GM19238 (cell line): ENCODE data around the gene TELO2.

Experiments
- DNase-seq: peaks from one replicate; pipeline ENCODE4 v3.0.0; 2011; ENCODE audit warnings: low spot score; ENCODE audit not compliant: insufficient read length

Gene TELO2

GRCh38 chr16:1553946-1554825 is 61.0 kb downstream of the TELO2 start:
- no peak for DNase-seq

GRCh38 chr16:1554826-1555445 is 61.8 kb downstream of the TELO2 start:
- DNase-seq, result no peak

GRCh38 chr16:1556254-1556653 is 63.1 kb downstream of the TELO2 start:
- DNase-seq, result no peak

GRCh38 chr16:1557074-1557473 is 63.9 kb downstream of the TELO2 start:
- DNase-seq, result no peak

GRCh38 chr16:1557576-1557975 is 64.4 kb downstream of the TELO2 start:
- DNase-seq, result no peak

GRCh38 chr16:1559446-1559975 is 66.4 kb downstream of the TELO2 start:
- DNase-seq, result no peak
